K562 (cell line): ENCODE measurements around the gene KAZN. TPM values are rescaled to one million over a fixed set of nuclear protein-coding genes. Genes with fewer than 3 reads are reported as not detected.

Source experiments
- ATAC-seq: fragments of 200-7000 bp; cut with Tn5 transposase; 3 replicates; pipeline ENCODE4 v1.9.1; 2020; ENCODE audit warnings: moderate library complexity
- BruUV-seq: library from RNA; stranded (reverse); fragments of 400-500 nt; replicated peaks from 2 replicates; lab custom pipeline; 2021; lab: Mats Ljungman, UMichigan
- CTCF ChIA-PET: fragments of 300-600 bp; formaldehyde crosslinking; extraction: SDS; loops from one replicate; lab custom pipeline; 2021; ENCODE audit warnings: low intra/inter-chr PET ratio; lab: Yijun Ruan, JAX
- POLR2A ChIA-PET: fragments of 300-600, 350-650 bp; sonication (Branson Sonifier 250); formaldehyde crosslinking; extraction: SDS; loops from one replicate; lab custom pipeline; 2021; ENCODE audit warnings: antibody characterized with exemption, inconsistent platforms; lab: Yijun Ruan, JAX
- DNase-seq, 4 experiments: peaks; one replicate each; pipeline versions ENCODE4 v3.0.0 to v3.0.0-alpha.2; 2011 to 2018; ENCODE audit warnings: low spot score in 3 of 4, mixed read lengths in 3 of 4; ENCODE audit errors: extremely low read depth in 1 of 4
- FAIRE-seq: peaks from 2 replicates; lab custom pipeline; 2011; peaks lifted over from hg19 to GRCh38; lab: Jason Lieb, UNC
- H2AFZ ChIP-seq: 2 replicates; pipeline ENCODE4 v1.6.0; 2011; ENCODE audit warnings: low read depth, low read length, control low read depth, inconsistent platforms
- H3K27ac ChIP-seq: fragments of 200-600 bp; 3 replicates; pipeline ENCODE4 v1.8.0; 2011; ENCODE audit warnings: low read depth, mild to moderate bottlenecking, control low read depth, inconsistent platforms, low read length, moderate library complexity, mixed read lengths; ENCODE audit errors: extremely low read depth
- H3K27me3 ChIP-seq, 2 experiments: fragments of 300-600 bp in 1 of 2; 2 replicates in 1 of 2; 3 replicates in 1 of 2; pipeline versions ENCODE4 v1.6.0 to v1.8.0; 2011; ENCODE audit warnings: inconsistent platforms in 2 of 2, low read length in 2 of 2, mild to moderate bottlenecking in 1 of 2, mixed read lengths in 1 of 2, moderate library complexity in 1 of 2; ENCODE audit not compliant: control insufficient read depth in 2 of 2, insufficient read depth in 2 of 2
- H3K36me3 ChIP-seq: fragments of 300-600 bp; 3 replicates; pipeline ENCODE4 v1.8.0; 2011; ENCODE audit warnings: mild to moderate bottlenecking, low read length, inconsistent platforms; ENCODE audit not compliant: control insufficient read depth, insufficient read depth
- H3K4me1 ChIP-seq, 2 experiments: fragments of 200-600 bp in 1 of 2; replicated peaks in 1 of 2; 2 replicates in 1 of 2; 3 replicates in 1 of 2; pipeline versions ENCODE4 v1.5.1 to v1.8.0; 2011; ENCODE audit warnings: inconsistent platforms in 2 of 2, low read length in 2 of 2, mild to moderate bottlenecking in 1 of 2, mixed read lengths in 1 of 2, moderate library complexity in 1 of 2; ENCODE audit not compliant: control insufficient read depth in 2 of 2, insufficient read depth in 2 of 2
- H3K4me2 ChIP-seq: 2 replicates; pipeline ENCODE4 v1.6.1; 2011; ENCODE audit warnings: low read length, control low read depth, inconsistent platforms, mixed read lengths; ENCODE audit not compliant: insufficient read depth
- H3K4me3 ChIP-seq: fragments of 200-600 bp; sonication (generic), shearing (Covaris generic); 2 replicates; pipeline ENCODE4 v1.5.1; 2016; ENCODE audit warnings: control low read depth, inconsistent platforms
- H3K79me2 ChIP-seq: fragments of 200-600 bp; 3 replicates; pipeline ENCODE4 v1.8.0; 2011; ENCODE audit warnings: low read length, inconsistent platforms; ENCODE audit not compliant: control insufficient read depth, insufficient read depth
- H3K9ac ChIP-seq, 2 experiments: 2 replicates each; pipeline versions ENCODE4 v1.6.0 to v1.6.1; 2011; ENCODE audit warnings: low read depth in 2 of 2, low read length in 2 of 2, control low read depth in 1 of 2, inconsistent platforms in 1 of 2, mild to moderate bottlenecking in 1 of 2, mixed read lengths in 1 of 2; ENCODE audit not compliant: insufficient read depth in 1 of 2
- H3K9me1 ChIP-seq: one replicate; pipeline ENCODE4 v1.6.0; 2011; ENCODE audit warnings: inconsistent platforms, mild to moderate bottlenecking, low read length, moderate library complexity; ENCODE audit not compliant: control insufficient read depth, insufficient read depth
- H3K9me3 ChIP-seq: replicated peaks from 2 replicates; pipeline ENCODE4 v1.5.1; 2011; ENCODE audit warnings: low read depth, low read length, inconsistent platforms; ENCODE audit not compliant: control insufficient read depth, insufficient read depth
- H4K20me1 ChIP-seq: replicated peaks from 2 replicates; pipeline ENCODE4 v1.6.1; 2011; ENCODE audit warnings: low read length, inconsistent platforms, mixed read lengths; ENCODE audit not compliant: control insufficient read depth, insufficient read depth
- FOXK2 ChIP-seq, 2 experiments: fragments of 450-650 bp; IDR thresholded peaks in 1 of 2; conservative IDR thresholded peaks in 1 of 2; 2 replicates each; pipeline ENCODE4 v1.6.1; 2016; ENCODE audit warnings: low read depth in 2 of 2, mild to moderate bottlenecking in 1 of 2
- NCOA2 ChIP-seq, 2 experiments: fragments of 450-650 bp; IDR thresholded peaks; 2 replicates each; pipeline ENCODE4 v1.6.1; 2018; ENCODE audit warnings: mild to moderate bottlenecking in 2 of 2, moderate library complexity in 1 of 2; ENCODE audit not compliant: partially characterized antibody in 2 of 2
- NELFE ChIP-seq: IDR thresholded peaks from 2 replicates; pipeline ENCODE4 v1.6.1; 2011; ENCODE audit warnings: mild to moderate bottlenecking; ENCODE audit not compliant: insufficient read depth, insufficient read length
- NFATC3 ChIP-seq: fragments of 450-650 bp; IDR thresholded peaks from 2 replicates; pipeline ENCODE4 v1.6.1; 2017; ENCODE audit warnings: mild to moderate bottlenecking
- RUNX1 ChIP-seq: sonication (generic); IDR thresholded peaks from 2 replicates; pipeline ENCODE4 v1.6.1; 2016; ENCODE audit warnings: antibody characterized with exemption, low read depth
- SNRNP70 ChIP-seq: fragments of 200-400 bp; formaldehyde crosslinking; optimal IDR thresholded peaks from 2 replicates; pipeline ENCODE3; 2017; ENCODE audit warnings: low read depth, low read length
- SUPT5H ChIP-seq: fragments of 450-650 bp; IDR thresholded peaks from 2 replicates; pipeline ENCODE4 v1.6.1; 2016
- ZFP36 ChIP-seq: fragments of 150-350 bp; IDR thresholded peaks from 2 replicates; pipeline ENCODE4 v1.6.1; 2018; ENCODE audit warnings: low read length, low read depth; ENCODE audit not compliant: partially characterized antibody
- ZNF3 ChIP-seq: fragments of 250-450 bp; sonication (Bioruptor Pico); IDR thresholded peaks from 2 replicates; pipeline ENCODE4 v1.5.0; 2021; ENCODE audit warnings: mild to moderate bottlenecking, moderate library complexity
- WGBS: fragments of 100-300 bp; shearing (Covaris generic); methylation state at CpG from one replicate; pipeline ENCODE4 v1.1.6; 2016; ENCODE audit warnings: low coverage, mixed read lengths; ENCODE audit not compliant: insufficient coverage; ENCODE audit errors: missing lambda C conversion rate; 5-methylcytosine and 5-hydroxymethylcytosine counted together
- in situ Hi-C: fragments of 300-500 bp; cut with MboI; formaldehyde crosslinking; loops from 4 replicates; pipeline ENCODE4 v1.15.0; 2018; ENCODE audit warnings: inconsistent platforms, mixed read lengths
- intact Hi-C: fragments of 100-400 bp; cut with micrococcal nuclease; formaldehyde crosslinking; loops from 2 replicates; pipeline ENCODE4 v1.14.2; 2022
- polyA plus RNA-seq, 8 experiments: library from polyadenylated mRNA; depleted of rRNA in 4 of 8; stranded (reverse) in 5 of 8; unstranded in 3 of 8; fragments of >200 nt; fragmentation: Nextera tagmentation in 2 of 8; fragmentation: Illumina TruSeq in 1 of 8; extraction: Ambion mirVana in 2 of 8; extraction: Trizol in 1 of 8; gene quantifications; 2 replicates each; pipeline versions ENCODE4 v1.2.1 to v1.2.3, GENCODE V29; 2011 to 2014; ENCODE audit warnings: inconsistent platforms in 1 of 8, missing spikeins in 1 of 8
- total RNA-seq, 7 experiments: library from RNA; depleted of rRNA in 6 of 7; stranded (reverse); fragments of >200 nt in 6 of 7; fragmentation: Illumina TruSeq in 2 of 7; extraction: Trizol in 2 of 7; gene quantifications; 2 replicates each; pipeline versions ENCODE4 v1.2.1 to v1.2.3, GENCODE V29; 2011 to 2021; ENCODE audit warnings: low replicate concordance in 1 of 7
- TF ChIP-seq, protein P1 (sequence below): sonication (generic); formaldehyde crosslinking; IDR thresholded peaks from 2 replicates; pipeline ENCODE4 v1.8.1; 2022; ENCODE audit warnings: missing genetic modification reagents
- TF ChIP-seq, protein P2 (sequence below): sonication (generic); formaldehyde crosslinking; IDR thresholded peaks from 2 replicates; pipeline ENCODE4 v1.8.0; 2022; ENCODE audit warnings: mild to moderate bottlenecking, missing genetic modification reagents, borderline replicate concordance
- TF ChIP-seq, protein P3 (sequence below): sonication (generic); formaldehyde crosslinking; IDR thresholded peaks from 2 replicates; pipeline ENCODE4 v1.8.0; 2023; ENCODE audit warnings: mild to moderate bottlenecking, missing genetic modification reagents

The KAZN gene
- total and polyA plus RNA-seq, 9 of the 15 experiments (the other 6 are each of a cell fraction or from before 2014, with no cell fraction given), result 2.1 to 21.6 (median 5.4) TPM

DNA sequence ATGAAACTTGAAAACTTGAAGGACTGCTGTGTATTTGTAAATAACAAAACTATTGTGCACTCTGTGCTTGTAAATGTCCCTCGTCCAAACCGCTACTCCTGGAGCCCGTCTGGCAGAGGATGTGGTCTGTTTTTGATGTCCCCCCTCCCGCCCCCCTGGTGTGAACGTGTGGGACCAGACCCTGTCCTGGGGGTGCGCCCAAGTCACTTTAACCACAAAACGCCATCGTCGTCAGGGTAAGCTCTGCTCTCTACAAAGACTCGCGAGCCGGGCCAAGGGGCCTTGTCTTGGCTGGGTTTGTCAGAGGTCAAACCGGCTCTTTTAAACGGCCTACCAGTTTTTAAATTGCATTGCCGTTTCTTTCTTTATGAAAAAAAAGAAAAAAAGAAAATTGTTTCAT is 467.7 kb downstream of the KAZN start:
- Histone ChIP-seq H3K4me1 (no peaks in the 10 kb centered on the region), H3K4me3 (no peak overlapping the region), H4K20me1 (no peaks in the 10 kb centered on the region), H3K9me1 (no peaks in the 10 kb centered on the region), H3K27me3 (no peaks in the 10 kb centered on the region), H3K9me3 (peaks cover 3% of the 10 kb centered on the region), H3K4me2 (no peak overlapping the region), H2AFZ (no peak overlapping the region), H3K36me3 (peaks cover 25% of the 10 kb centered on the region; the same call in 1 of the 3 replicates), H3K27ac (no peak overlapping the region), H3K79me2 (no peaks in the 10 kb centered on the region), H3K9ac (no peak overlapping the region)
- no TSS peak for BruUV-seq
- ATAC-seq, result no peak
- in situ Hi-C loops, result no loop called here
- DNase-seq, result no peak
- POLR2A ChIA-PET, result interaction anchor here (0.6 to 1.3 kb wide), 2 partner anchors 16 to 707 kb away, joined by 3 to 4 read pairs; no protein-coding TSS in a partner anchor
- intact Hi-C loops, result no loop called here
- 78% methylated on average over 15 of the region's 15 CpGs for WGBS
- no peak for FAIRE-seq
- TF ChIP-seq RUNX1 (no peak), NCOA2 (IDR thresholded peaks at IDR 0.05; ENCODE audit: partially characterized antibody in 2 of 2) (no peak), NFATC3 (no peak), FOXK2 (conservative IDR thresholded peaks at IDR 0.05 in 1 of 2, IDR thresholded peaks at IDR 0.05 in 1 of 2; ENCODE audit: low read depth in 2 of 2) (no peak)
- CTCF ChIA-PET, result no interaction called here

DNA sequence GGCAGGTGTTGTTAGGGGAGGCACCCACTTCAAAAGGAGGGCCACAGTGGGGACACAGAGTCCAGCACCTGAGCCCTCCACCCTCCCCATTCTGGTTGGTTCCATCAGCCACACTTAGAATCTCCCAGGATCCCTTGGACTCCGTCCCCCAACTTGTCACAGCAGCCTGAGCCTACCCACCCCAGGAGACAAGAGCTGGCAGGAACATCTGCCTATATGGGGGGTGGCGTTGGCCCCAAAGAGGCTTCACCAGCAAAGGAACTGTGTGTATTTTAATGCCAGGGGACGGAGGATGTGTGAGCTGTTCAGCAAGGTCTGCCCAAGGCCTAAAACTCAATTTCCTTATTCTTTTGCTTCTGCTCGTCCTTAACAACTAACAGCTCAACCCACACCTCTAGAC is 468.7 kb downstream of the KAZN start:
- intact Hi-C loops, result no loop called here
- Histone ChIP-seq H3K9me1 (no peaks in the 10 kb centered on the region), H4K20me1 (no peaks in the 10 kb centered on the region), H3K27ac (no peak overlapping the region), H3K9me3 (peaks cover 3% of the 10 kb centered on the region), H3K27me3 (no peaks in the 10 kb centered on the region), H3K4me1 (no peaks in the 10 kb centered on the region), H2AFZ (no peak overlapping the region), H3K79me2 (no peaks in the 10 kb centered on the region), H3K36me3 (peaks cover 20% of the 10 kb centered on the region; the same call in 1 of the 3 replicates), H3K4me3 (no peak overlapping the region), H3K9ac (no peak overlapping the region), H3K4me2 (no peak overlapping the region)
- DNase-seq (no peak), ATAC-seq (no peak), FAIRE-seq (no peak)
- BruUV-seq, result no TSS peak
- POLR2A ChIA-PET, result interaction anchor here (1.3 kb wide), 1 partner anchor 15 kb away, joined by 3 read pairs; no protein-coding TSS in a partner anchor
- CTCF ChIA-PET, result no interaction called here
- 74% methylated on average over 4 of the region's 4 CpGs for WGBS
- in situ Hi-C loops, result no loop called here
- TF ChIP-seq SNRNP70, result no peak
- TF ChIP-seq NELFE, result no peak
- TF ChIP-seq ZFP36, result no peak
- TF ChIP-seq, protein P1, sequence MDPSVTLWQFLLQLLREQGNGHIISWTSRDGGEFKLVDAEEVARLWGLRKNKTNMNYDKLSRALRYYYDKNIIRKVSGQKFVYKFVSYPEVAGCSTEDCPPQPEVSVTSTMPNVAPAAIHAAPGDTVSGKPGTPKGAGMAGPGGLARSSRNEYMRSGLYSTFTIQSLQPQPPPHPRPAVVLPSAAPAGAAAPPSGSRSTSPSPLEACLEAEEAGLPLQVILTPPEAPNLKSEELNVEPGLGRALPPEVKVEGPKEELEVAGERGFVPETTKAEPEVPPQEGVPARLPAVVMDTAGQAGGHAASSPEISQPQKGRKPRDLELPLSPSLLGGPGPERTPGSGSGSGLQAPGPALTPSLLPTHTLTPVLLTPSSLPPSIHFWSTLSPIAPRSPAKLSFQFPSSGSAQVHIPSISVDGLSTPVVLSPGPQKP (CRISPR knock-in tag), result no peak
- TF ChIP-seq SUPT5H, result no peak
- TF ChIP-seq ZNF3, result no peak
- TF ChIP-seq, protein P2, sequence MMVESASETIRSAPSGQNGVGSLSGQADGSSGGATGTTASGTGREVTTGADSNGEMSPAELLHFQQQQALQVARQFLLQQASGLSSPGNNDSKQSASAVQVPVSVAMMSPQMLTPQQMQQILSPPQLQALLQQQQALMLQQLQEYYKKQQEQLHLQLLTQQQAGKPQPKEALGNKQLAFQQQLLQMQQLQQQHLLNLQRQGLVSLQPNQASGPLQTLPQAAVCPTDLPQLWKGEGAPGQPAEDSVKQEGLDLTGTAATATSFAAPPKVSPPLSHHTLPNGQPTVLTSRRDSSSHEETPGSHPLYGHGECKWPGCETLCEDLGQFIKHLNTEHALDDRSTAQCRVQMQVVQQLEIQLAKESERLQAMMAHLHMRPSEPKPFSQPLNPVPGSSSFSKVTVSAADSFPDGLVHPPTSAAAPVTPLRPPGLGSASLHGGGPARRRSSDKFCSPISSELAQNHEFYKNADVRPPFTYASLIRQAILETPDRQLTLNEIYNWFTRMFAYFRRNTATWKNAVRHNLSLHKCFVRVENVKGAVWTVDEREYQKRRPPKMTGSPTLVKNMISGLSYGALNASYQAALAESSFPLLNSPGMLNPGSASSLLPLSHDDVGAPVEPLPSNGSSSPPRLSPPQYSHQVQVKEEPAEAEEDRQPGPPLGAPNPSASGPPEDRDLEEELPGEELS, result no peak
- TF ChIP-seq, protein P3, sequence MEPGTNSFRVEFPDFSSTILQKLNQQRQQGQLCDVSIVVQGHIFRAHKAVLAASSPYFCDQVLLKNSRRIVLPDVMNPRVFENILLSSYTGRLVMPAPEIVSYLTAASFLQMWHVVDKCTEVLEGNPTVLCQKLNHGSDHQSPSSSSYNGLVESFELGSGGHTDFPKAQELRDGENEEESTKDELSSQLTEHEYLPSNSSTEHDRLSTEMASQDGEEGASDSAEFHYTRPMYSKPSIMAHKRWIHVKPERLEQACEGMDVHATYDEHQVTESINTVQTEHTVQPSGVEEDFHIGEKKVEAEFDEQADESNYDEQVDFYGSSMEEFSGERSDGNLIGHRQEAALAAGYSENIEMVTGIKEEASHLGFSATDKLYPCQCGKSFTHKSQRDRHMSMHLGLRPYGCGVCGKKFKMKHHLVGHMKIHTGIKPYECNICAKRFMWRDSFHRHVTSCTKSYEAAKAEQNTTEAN, result no peak
